ENCODE data around the gene TMEM135.

TMEM135 gene

GRCh38 chr11:87114093-87114492 lies 76.4 kb downstream of the TMEM135 start:
- H3F3A ChIP-seq (ENCODE audit: control insufficient read depth, insufficient read depth): no peaks in the 10 kb centered on the region
- no peaks in the 10 kb centered on the region for H3K36me3 ChIP-seq (ENCODE audit: control insufficient read depth, low read length)
- TF ChIP-seq CTCF (IDR thresholded peaks at IDR 0.05; ENCODE audit: low read depth, low read length, poor library complexity, severe bottlenecking) (no peak), EZH2phosphoT487 (IDR thresholded peaks at IDR 0.05; ENCODE audit: borderline replicate concordance, low read length) (no peak)
- no peak overlapping the region for H3K4me2 ChIP-seq (ENCODE audit: low read length)
- no peaks in the 10 kb centered on the region; the same call in 1 of the 2 replicates for H3K79me2 ChIP-seq (ENCODE audit: control insufficient read depth, low read length)
- H3K9me2 ChIP-seq (replicated peaks; ENCODE audit: control insufficient read depth, low read length): no peaks in the 10 kb centered on the region
- H3K4me3 ChIP-seq (ENCODE audit: low read length): no peak overlapping the region
- H3K4me1 ChIP-seq (ENCODE audit: control insufficient read depth, low read length): no peaks in the 10 kb centered on the region; the same call in 1 of the 2 replicates
- H3K27me3 ChIP-seq (ENCODE audit: control insufficient read depth, low read length): no peaks in the 10 kb centered on the region
- H4K20me1 ChIP-seq (ENCODE audit: control insufficient read depth, insufficient read depth, low read depth, low read length): no peaks in the 10 kb centered on the region
- no peak overlapping the region for H3K27ac ChIP-seq (ENCODE audit: low read depth, low read length)
- no peaks in the 10 kb centered on the region for H3K9me3 ChIP-seq (ENCODE audit: control insufficient read depth, insufficient read depth, low read length)

- no peaks in the 10 kb centered on the region for H3K27me3 ChIP-seq (ENCODE audit: control insufficient read depth, low read length)
Measured at GRCh38 chr11:87116185-87116584, 78.5 kb downstream of the TMEM135 start.

GRCh38 chr11:87120937-87121336 lies 83.2 kb downstream of the TMEM135 start:
- H3K4me3 ChIP-seq (ENCODE audit: low read length): no peak overlapping the region
- H3K4me2 ChIP-seq (ENCODE audit: low read length): no peak overlapping the region
- H3K9me2 ChIP-seq (replicated peaks; ENCODE audit: control insufficient read depth, low read length): no peaks in the 10 kb centered on the region
- H3K36me3 ChIP-seq (ENCODE audit: control insufficient read depth, low read length): no peaks in the 10 kb centered on the region
- TF ChIP-seq EZH2phosphoT487 (IDR thresholded peaks at IDR 0.05; ENCODE audit: borderline replicate concordance, low read length) (no peak), CTCF (IDR thresholded peaks at IDR 0.05; ENCODE audit: low read depth, low read length, poor library complexity, severe bottlenecking) (no peak)
- no peaks in the 10 kb centered on the region for H3K9me3 ChIP-seq (ENCODE audit: control insufficient read depth, insufficient read depth, low read length)
- H3K27me3 ChIP-seq (ENCODE audit: control insufficient read depth, low read length): no peaks in the 10 kb centered on the region
- H3K79me2 ChIP-seq (ENCODE audit: control insufficient read depth, low read length): no peaks in the 10 kb centered on the region
- no peak overlapping the region for H3K27ac ChIP-seq (ENCODE audit: low read depth, low read length)
- H3K4me1 ChIP-seq (ENCODE audit: control insufficient read depth, low read length): no peaks in the 10 kb centered on the region; the same call in 1 of the 2 replicates
- H4K20me1 ChIP-seq (ENCODE audit: control insufficient read depth, insufficient read depth, low read depth, low read length): no peaks in the 10 kb centered on the region
- no peaks in the 10 kb centered on the region for H3F3A ChIP-seq (ENCODE audit: control insufficient read depth, insufficient read depth)

More at GRCh38 chr11:87116185-87116584, 78.5 kb downstream of the TMEM135 start:
- Histone ChIP-seq H3F3A (ENCODE audit: control insufficient read depth, insufficient read depth) (no peaks in the 10 kb centered on the region), H3K9me2 (replicated peaks; ENCODE audit: control insufficient read depth, low read length) (no peaks in the 10 kb centered on the region), H3K4me2 (ENCODE audit: low read length) (no peak overlapping the region), H3K4me1 (ENCODE audit: control insufficient read depth, low read length) (no peaks in the 10 kb centered on the region; the same call in 1 of the 2 replicates), H3K9me3 (ENCODE audit: control insufficient read depth, insufficient read depth, low read length) (no peaks in the 10 kb centered on the region), H3K36me3 (ENCODE audit: control insufficient read depth, low read length) (no peaks in the 10 kb centered on the region), H3K79me2 (ENCODE audit: control insufficient read depth, low read length) (no peaks in the 10 kb centered on the region), H3K4me3 (ENCODE audit: low read length) (no peak overlapping the region), H4K20me1 (ENCODE audit: control insufficient read depth, insufficient read depth, low read depth, low read length) (no peaks in the 10 kb centered on the region), H3K27ac (ENCODE audit: low read depth, low read length) (no peak overlapping the region)
- no peak for TF ChIP-seq EZH2phosphoT487 (IDR thresholded peaks at IDR 0.05; ENCODE audit: borderline replicate concordance, low read length)
- no peak for TF ChIP-seq CTCF (IDR thresholded peaks at IDR 0.05; ENCODE audit: low read depth, low read length, poor library complexity, severe bottlenecking)
